Fibroblast of villous mesenchyme (primary cell): Measurements from ENCODE around the gene SLC22A16. TPM values are rescaled to one million over a fixed set of nuclear protein-coding genes. Genes with fewer than 3 reads are reported as not detected.

Source experiments
- DNase-seq: peaks from one replicate; pipeline ENCODE4 v3.0.0-alpha.2; 2010; ENCODE audit warnings: low read depth
- H3K4me3 ChIP-seq: 2 replicates; pipeline ENCODE4 v1.5.1; 2011; ENCODE audit warnings: low read depth, mild to moderate bottlenecking, low read length
- CTCF ChIP-seq: IDR thresholded peaks from 2 replicates; pipeline ENCODE4 v1.5.1; 2012; ENCODE audit warnings: low read depth, mild to moderate bottlenecking, low read length; ENCODE audit not compliant: insufficient read depth
- total RNA-seq: library from RNA; depleted of rRNA; stranded (reverse); fragments of >200 nt; gene quantifications from 2 replicates; pipeline ENCODE4 v1.2.3, GENCODE V29; 2012

SLC22A16 gene
- total RNA-seq, 1 donor = not detected

- no peak for TF ChIP-seq CTCF
- H3K4me3 ChIP-seq = no peak overlapping the region
- no peak for DNase-seq
Measured at GRCh38 chr6:110389689-110390382, 86.6 kb downstream of the SLC22A16 start.

- DNase-seq = no peak
- no peak for TF ChIP-seq CTCF
- no peak overlapping the region for H3K4me3 ChIP-seq
Measured at GRCh38 chr6:110387986-110388385, 88.4 kb downstream of the SLC22A16 start.

- no peak for TF ChIP-seq CTCF
- no peak for DNase-seq
Measured at GRCh38 chr6:110385458-110385863, 91.0 kb downstream of the SLC22A16 start.

GRCh38 chr6:110378552-110378951 is 97.9 kb downstream of the SLC22A16 start:
- TF ChIP-seq CTCF = peak; percentile 5
- no peak overlapping the region for H3K4me3 ChIP-seq
- DNase-seq = no peak

More at GRCh38 chr6:110385458-110385863, 91.0 kb downstream of the SLC22A16 start:
- no peak overlapping the region for H3K4me3 ChIP-seq

Other genes starting within 250 kb of the SLC22A16 start
- 0.32 TPM in 1 of 2 replicates, not detected in the other for gene METTL24, start 118.3 kb downstream of the SLC22A16 start, total RNA-seq
- 1.9 and 3.9 TPM in 2 replicates for gene DDO, start 61.0 kb downstream of the SLC22A16 start, total RNA-seq